ENCODE measurements around the gene ANKRD63. TPM values are rescaled to one million over a fixed set of nuclear protein-coding genes. Genes with fewer than 3 reads are reported as not detected.

ANKRD63 gene
- total and polyA plus RNA-seq, 2 donors (not counting 1 experiment from before 2014, with no cell fraction given) = not detected

- Histone ChIP-seq H3K4me3 (replicated peaks in 1 of 4; ENCODE audit: control extremely low read depth in 1 of 4, insufficient read depth in 1 of 4, low read depth in 3 of 4, low read length in 4 of 4) (no peak overlapping the region), H3K27me3 (ENCODE audit: control insufficient read depth, insufficient read depth, low read length) (peaks cover 8% of the 10 kb centered on the region), H2AFZ (ENCODE audit: low read length) (no peak overlapping the region), H3K79me2 (ENCODE audit: control insufficient read depth, insufficient read depth, low read length) (no peaks in the 10 kb centered on the region), H3K4me1 (ENCODE audit: control insufficient read depth, extremely low read depth, insufficient read depth, low read length) (peaks cover 4% of the 10 kb centered on the region), H3K9me3 (ENCODE audit: control insufficient read depth, insufficient read depth, low read depth, low read length) (no peaks in the 10 kb centered on the region), H4K20me1 (ENCODE audit: control insufficient read depth, extremely low read depth, insufficient read depth, low read length) (no peaks in the 10 kb centered on the region), H3K9ac (ENCODE audit: insufficient read depth, low read length) (no peak overlapping the region), H3K4me2 (ENCODE audit: extremely low read depth, insufficient read depth, low read length) (no peak overlapping the region), H3K36me3 (ENCODE audit: control insufficient read depth, insufficient read depth, low read length) (no peaks in the 10 kb centered on the region), H3K27ac (ENCODE audit: insufficient read depth, low read length) (no peak overlapping the region)
- no peak for TF ChIP-seq CTCF (conservative IDR thresholded peaks at IDR 0.05 in 1 of 2, IDR thresholded peaks at IDR 0.05 in 1 of 2; ENCODE audit: low read depth in 1 of 2, low read length in 2 of 2)
- no peak for TF ChIP-seq EZH2 (IDR thresholded peaks at IDR 0.05; ENCODE audit: low read length, missing control alignments)
- DNase-seq (ENCODE audit: low read depth in 2 of 2) = no peak
These were observed 39.6 kb downstream of the ANKRD63 start for GRCh38 chr15:40243126-40243810.

- Histone ChIP-seq H3K4me1 (ENCODE audit: control insufficient read depth, extremely low read depth, insufficient read depth, low read length) (peaks cover 4% of the 10 kb centered on the region), H2AFZ (ENCODE audit: low read length) (no peak overlapping the region), H3K4me2 (ENCODE audit: extremely low read depth, insufficient read depth, low read length) (no peak overlapping the region), H3K27me3 (ENCODE audit: control insufficient read depth, insufficient read depth, low read length) (peaks cover 8% of the 10 kb centered on the region), H3K4me3 (replicated peaks in 1 of 4; ENCODE audit: control extremely low read depth in 1 of 4, insufficient read depth in 1 of 4, low read depth in 3 of 4, low read length in 4 of 4) (no peak overlapping the region), H4K20me1 (ENCODE audit: control insufficient read depth, extremely low read depth, insufficient read depth, low read length) (no peaks in the 10 kb centered on the region), H3K27ac (ENCODE audit: insufficient read depth, low read length) (no peak overlapping the region), H3K36me3 (ENCODE audit: control insufficient read depth, insufficient read depth, low read length) (no peaks in the 10 kb centered on the region), H3K9ac (ENCODE audit: insufficient read depth, low read length) (no peak overlapping the region), H3K9me3 (ENCODE audit: control insufficient read depth, insufficient read depth, low read depth, low read length) (no peaks in the 10 kb centered on the region), H3K79me2 (ENCODE audit: control insufficient read depth, insufficient read depth, low read length) (no peaks in the 10 kb centered on the region)
- DNase-seq (ENCODE audit: low read depth in 2 of 2) = no peak
- TF ChIP-seq EZH2 (IDR thresholded peaks at IDR 0.05; ENCODE audit: low read length, missing control alignments) (no peak), CTCF (conservative IDR thresholded peaks at IDR 0.05 in 1 of 2, IDR thresholded peaks at IDR 0.05 in 1 of 2; ENCODE audit: low read depth in 1 of 2, low read length in 2 of 2) (no peak)
These were observed 40.3 kb downstream of the ANKRD63 start for GRCh38 chr15:40242601-40243000.

- Histone ChIP-seq H3K9ac (ENCODE audit: insufficient read depth, low read length) (no peak overlapping the region), H3K4me3 (replicated peaks in 1 of 4; ENCODE audit: control extremely low read depth in 1 of 4, insufficient read depth in 1 of 4, low read depth in 3 of 4, low read length in 4 of 4) (no peak overlapping the region), H3K27me3 (ENCODE audit: control insufficient read depth, insufficient read depth, low read length) (peaks cover 6% of the 10 kb centered on the region), H3K4me2 (ENCODE audit: extremely low read depth, insufficient read depth, low read length) (no peak overlapping the region), H3K36me3 (ENCODE audit: control insufficient read depth, insufficient read depth, low read length) (no peaks in the 10 kb centered on the region), H2AFZ (ENCODE audit: low read length) (no peak overlapping the region), H3K4me1 (ENCODE audit: control insufficient read depth, extremely low read depth, insufficient read depth, low read length) (peaks cover 4% of the 10 kb centered on the region), H3K9me3 (ENCODE audit: control insufficient read depth, insufficient read depth, low read depth, low read length) (no peaks in the 10 kb centered on the region), H4K20me1 (ENCODE audit: control insufficient read depth, extremely low read depth, insufficient read depth, low read length) (no peaks in the 10 kb centered on the region), H3K27ac (ENCODE audit: insufficient read depth, low read length) (no peak overlapping the region), H3K79me2 (ENCODE audit: control insufficient read depth, insufficient read depth, low read length) (no peaks in the 10 kb centered on the region)
- no peak for DNase-seq (ENCODE audit: low read depth in 2 of 2)
- no peak for TF ChIP-seq CTCF (conservative IDR thresholded peaks at IDR 0.05 in 1 of 2, IDR thresholded peaks at IDR 0.05 in 1 of 2; ENCODE audit: low read depth in 1 of 2, low read length in 2 of 2)
- no peak for TF ChIP-seq EZH2 (IDR thresholded peaks at IDR 0.05; ENCODE audit: low read length, missing control alignments)
These were observed 40.7 kb downstream of the ANKRD63 start for GRCh38 chr15:40242213-40242599.

All from fibroblast of lung (primary cell).